Stomach (tissue), 4 donors: Measurements from ENCODE around the gene FXR2.

ENCODE experiments used
- CTCF ChIP-seq, 7 experiments: fragments of 450-650 bp in 4 of 7; fragments of 200-600 bp in 3 of 7; sonication (generic) in 3 of 7; IDR thresholded peaks; one replicate each; pipeline ENCODE4 v1.5.1; 2016 to 2019; ENCODE audit warnings: antibody characterized with exemption in 7 of 7, control low read depth in 2 of 7, mild to moderate bottlenecking in 1 of 7
- EP300 ChIP-seq: sonication (generic); formaldehyde crosslinking; IDR thresholded peaks from one replicate; pipeline ENCODE4 v1.6.1; 2017; ENCODE audit warnings: antibody characterized with exemption
- POLR2A ChIP-seq, 4 donors: fragments of 450-650 bp; IDR thresholded peaks; one replicate each; pipeline ENCODE4 v1.6.1; 2016; ENCODE audit warnings: antibody characterized with exemption in 4 of 4, control low read depth in 2 of 4, mild to moderate bottlenecking in 1 of 4, moderate library complexity in 1 of 4
- POLR2AphosphoS5 ChIP-seq, 3 donors: sonication (generic); formaldehyde crosslinking; IDR thresholded peaks; one replicate each; pipeline ENCODE4 v1.6.1; 2016; ENCODE audit warnings: antibody characterized with exemption in 3 of 3

GRCh38 chr17:7589891-7590691 lies 24.6 kb downstream of the FXR2 start, which contains the start of gene SOX15:
- TF ChIP-seq CTCF (IDR thresholded peaks at IDR 0.05) (no peak), POLR2A (IDR thresholded peaks at IDR 0.05) (no peak), POLR2AphosphoS5 (IDR thresholded peaks at IDR 0.05) (no peak), EP300 (no peak)
